ENCODE measurements around the gene PIMREG.
A peak's percentile ranks its signal among the peaks of the same experiment; 100 is the strongest.

The PIMREG gene

DNA sequence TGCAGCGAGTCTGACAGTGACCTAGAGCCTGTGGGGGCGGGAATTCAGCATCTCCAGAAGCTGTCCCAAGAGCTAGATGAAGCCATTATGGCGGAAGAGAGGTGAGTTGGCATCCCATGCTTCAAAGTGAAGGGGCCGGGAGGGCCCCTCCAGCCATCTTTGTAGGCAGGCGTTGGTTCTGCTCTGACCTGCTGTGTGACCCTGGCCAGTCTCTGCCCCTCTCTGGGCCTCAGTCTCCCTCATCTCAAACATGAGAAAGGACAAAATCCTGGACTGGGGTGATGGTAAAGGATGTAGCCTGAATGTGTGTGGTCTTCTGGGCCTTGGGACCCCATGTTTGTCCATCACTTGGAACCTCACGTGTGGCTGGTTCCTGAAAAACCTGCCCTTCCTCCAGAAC, 5.1 kb downstream of the PIMREG start:
- TF ChIP-seq, protein P1, sequence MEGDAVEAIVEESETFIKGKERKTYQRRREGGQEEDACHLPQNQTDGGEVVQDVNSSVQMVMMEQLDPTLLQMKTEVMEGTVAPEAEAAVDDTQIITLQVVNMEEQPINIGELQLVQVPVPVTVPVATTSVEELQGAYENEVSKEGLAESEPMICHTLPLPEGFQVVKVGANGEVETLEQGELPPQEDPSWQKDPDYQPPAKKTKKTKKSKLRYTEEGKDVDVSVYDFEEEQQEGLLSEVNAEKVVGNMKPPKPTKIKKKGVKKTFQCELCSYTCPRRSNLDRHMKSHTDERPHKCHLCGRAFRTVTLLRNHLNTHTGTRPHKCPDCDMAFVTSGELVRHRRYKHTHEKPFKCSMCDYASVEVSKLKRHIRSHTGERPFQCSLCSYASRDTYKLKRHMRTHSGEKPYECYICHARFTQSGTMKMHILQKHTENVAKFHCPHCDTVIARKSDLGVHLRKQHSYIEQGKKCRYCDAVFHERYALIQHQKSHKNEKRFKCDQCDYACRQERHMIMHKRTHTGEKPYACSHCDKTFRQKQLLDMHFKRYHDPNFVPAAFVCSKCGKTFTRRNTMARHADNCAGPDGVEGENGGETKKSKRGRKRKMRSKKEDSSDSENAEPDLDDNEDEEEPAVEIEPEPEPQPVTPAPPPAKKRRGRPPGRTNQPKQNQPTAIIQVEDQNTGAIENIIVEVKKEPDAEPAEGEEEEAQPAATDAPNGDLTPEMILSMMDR (IDR thresholded peaks at IDR 0.05; ENCODE audit: unreplicated experiment in 3 of 3) = no peak
- H3K9me3 Mint-ChIP-seq = no peaks in the 10 kb centered on the region
- no peak overlapping the region for H3K27ac Mint-ChIP-seq
- H3K36me3 Mint-ChIP-seq (ENCODE audit: low read depth) = peaks cover 17% of the 10 kb centered on the region
- peaks cover 14% of the 10 kb centered on the region for H3K27me3 Mint-ChIP-seq (ENCODE audit: low read depth)
- H3K4me1 Mint-ChIP-seq = peaks cover 55% of the 10 kb centered on the region
- H3K4me3 Mint-ChIP-seq = no peak overlapping the region

DNA sequence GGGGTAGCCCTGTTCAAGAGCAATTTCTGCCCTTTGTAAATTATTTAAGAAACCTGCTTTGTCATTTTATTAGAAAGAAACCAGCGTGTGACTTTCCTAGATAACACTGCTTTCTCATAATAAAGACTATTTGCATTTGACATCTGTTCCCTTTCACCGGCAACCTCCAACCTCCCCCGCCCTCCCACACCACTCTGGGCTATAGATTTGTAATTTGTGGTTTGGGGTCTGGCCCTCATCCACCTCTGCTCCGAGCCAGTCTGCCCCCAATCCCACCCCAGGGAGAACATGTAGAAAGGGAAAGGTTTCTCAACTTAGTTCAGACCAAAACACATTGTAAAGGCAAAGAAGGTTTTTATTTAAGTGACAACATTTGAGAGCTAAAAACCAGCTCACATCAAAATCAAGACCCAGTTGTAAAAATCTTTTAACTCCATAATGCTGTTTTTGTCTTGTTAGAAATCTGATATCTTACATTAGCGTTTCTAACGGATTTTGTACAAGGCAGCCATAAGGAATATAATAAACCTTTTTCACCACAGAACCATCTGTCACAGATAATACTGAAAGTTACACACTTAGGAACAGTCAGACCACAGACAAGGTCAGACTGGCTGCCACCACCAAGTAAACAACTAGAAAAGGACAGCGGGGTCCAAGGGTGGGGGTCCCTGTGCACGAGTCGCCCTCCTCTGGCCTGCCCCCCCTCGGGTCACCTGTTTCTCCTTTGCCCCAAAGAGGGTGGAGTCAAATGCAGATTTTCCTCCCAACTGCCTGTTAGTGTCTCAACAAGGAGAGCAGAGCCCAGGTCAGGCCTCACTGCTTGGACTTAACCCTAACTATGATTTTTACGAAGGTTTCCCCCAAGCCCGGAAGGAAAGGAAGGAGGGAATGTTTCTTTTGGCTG, 6.9 kb downstream of the PIMREG start:
- Mint-ChIP-seq H3K27ac (peak overlapping the region; percentile 31 to 65 (median 36)), H3K36me3 (ENCODE audit: low read depth) (peaks cover 9% of the 10 kb centered on the region), H3K4me3 (peak overlapping the region in 1 of 3 experiments; percentile 13), H3K27me3 (ENCODE audit: low read depth) (peaks cover 17% of the 10 kb centered on the region), H3K9me3 (no peaks in the 10 kb centered on the region), H3K4me1 (peaks cover 45% of the 10 kb centered on the region)
- TF ChIP-seq, protein P1 (IDR thresholded peaks at IDR 0.05; ENCODE audit: unreplicated experiment in 3 of 3) = no peak

DNA sequence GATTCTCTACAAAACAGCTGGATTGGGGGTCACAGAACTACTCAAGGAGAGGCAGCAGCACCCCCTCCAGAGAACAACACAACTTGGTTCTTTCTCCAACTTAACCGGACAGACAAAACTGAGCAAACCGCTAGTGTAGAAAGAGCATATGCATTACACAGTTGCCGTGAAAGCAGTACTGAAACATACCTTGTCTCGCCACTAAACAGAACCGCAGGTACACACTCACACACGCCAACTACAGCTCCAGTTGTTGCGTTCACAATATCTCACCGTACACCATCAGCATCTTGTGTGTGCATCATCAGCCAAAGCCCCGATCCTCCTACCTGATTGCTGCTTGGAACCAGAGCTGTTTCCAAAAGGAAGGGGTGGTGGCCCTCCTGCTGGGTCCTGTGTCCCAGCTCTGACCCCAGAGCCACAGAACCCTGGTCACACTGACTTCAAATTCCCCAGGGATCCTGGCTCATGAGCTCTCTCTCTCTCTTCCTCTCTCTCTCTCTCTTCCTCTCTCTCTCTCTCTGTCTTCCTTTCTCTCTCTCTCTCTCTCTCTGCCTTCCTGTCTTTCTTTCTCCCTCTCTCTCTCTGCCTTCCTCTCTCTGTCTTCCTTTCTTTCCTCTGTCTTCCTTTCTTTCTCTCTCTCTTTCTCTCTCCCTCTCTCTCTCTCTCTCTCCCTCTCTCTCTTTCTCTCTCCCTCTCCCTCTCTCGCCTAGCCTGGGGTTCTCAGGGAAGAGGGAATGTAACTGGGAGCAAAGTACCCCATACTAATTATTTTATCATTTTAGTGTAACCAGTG, 8.4 kb downstream of the PIMREG start:
- TF ChIP-seq, protein P1 (IDR thresholded peaks at IDR 0.05; ENCODE audit: unreplicated experiment in 3 of 3) = no peak
- Mint-ChIP-seq H3K27ac (peak overlapping the region; percentile 7 to 60 (median 32)), H3K36me3 (ENCODE audit: low read depth) (peaks cover 4% of the 10 kb centered on the region), H3K27me3 (ENCODE audit: low read depth) (peaks cover 27% of the 10 kb centered on the region), H3K9me3 (no peaks in the 10 kb centered on the region), H3K4me3 (peak overlapping the region in 1 of 3 experiments; percentile 12), H3K4me1 (peaks cover 57% of the 10 kb centered on the region)

DNA sequence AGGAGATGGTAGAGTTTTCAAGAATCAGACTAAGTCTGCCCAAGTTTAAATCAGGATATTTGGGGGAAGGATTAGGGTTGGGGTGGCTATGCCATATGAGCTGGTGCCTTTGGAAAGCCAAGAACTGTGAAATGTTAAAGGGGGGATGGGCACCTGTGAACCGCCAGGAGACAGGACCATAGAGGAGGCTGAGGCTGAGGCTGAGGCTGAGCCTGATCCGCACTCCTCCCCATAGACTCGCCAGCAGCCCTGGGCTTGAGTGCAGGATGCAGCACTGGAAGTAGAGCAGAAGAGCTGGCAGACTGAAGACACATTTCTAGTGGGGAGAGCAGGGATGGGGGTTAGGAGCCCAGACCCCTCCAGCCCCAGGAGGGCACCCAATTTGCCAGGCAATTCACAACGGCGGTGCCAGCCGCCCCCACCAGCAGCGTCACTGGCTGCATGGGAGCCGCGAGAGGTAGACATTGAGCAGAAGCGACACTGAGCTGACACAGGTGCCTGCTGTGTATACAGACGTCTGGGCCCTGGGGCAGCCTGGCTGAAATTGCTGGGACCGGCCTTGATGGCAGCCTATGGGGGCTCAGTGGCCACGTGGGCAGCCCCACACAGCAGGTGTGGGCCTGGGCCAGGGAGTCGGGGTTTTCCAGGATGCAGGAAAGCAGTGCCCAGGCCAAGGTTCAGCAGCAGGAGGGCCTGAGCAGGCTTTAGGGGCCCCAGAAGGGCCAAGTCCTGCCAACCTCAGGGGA, 9.2 kb downstream of the PIMREG start:
- peaks cover 57% of the 10 kb centered on the region for H3K4me1 Mint-ChIP-seq
- peak overlapping the region; percentile 7 to 51 (median 32) for H3K27ac Mint-ChIP-seq
- peaks cover 4% of the 10 kb centered on the region for H3K36me3 Mint-ChIP-seq (ENCODE audit: low read depth)
- no peaks in the 10 kb centered on the region for H3K9me3 Mint-ChIP-seq
- peaks cover 28% of the 10 kb centered on the region for H3K27me3 Mint-ChIP-seq (ENCODE audit: low read depth)
- TF ChIP-seq, protein P1 (IDR thresholded peaks at IDR 0.05; ENCODE audit: unreplicated experiment in 3 of 3) = no peak
- H3K4me3 Mint-ChIP-seq = peak overlapping the region in 2 of 3 experiments; percentile 50 to 57

DNA sequence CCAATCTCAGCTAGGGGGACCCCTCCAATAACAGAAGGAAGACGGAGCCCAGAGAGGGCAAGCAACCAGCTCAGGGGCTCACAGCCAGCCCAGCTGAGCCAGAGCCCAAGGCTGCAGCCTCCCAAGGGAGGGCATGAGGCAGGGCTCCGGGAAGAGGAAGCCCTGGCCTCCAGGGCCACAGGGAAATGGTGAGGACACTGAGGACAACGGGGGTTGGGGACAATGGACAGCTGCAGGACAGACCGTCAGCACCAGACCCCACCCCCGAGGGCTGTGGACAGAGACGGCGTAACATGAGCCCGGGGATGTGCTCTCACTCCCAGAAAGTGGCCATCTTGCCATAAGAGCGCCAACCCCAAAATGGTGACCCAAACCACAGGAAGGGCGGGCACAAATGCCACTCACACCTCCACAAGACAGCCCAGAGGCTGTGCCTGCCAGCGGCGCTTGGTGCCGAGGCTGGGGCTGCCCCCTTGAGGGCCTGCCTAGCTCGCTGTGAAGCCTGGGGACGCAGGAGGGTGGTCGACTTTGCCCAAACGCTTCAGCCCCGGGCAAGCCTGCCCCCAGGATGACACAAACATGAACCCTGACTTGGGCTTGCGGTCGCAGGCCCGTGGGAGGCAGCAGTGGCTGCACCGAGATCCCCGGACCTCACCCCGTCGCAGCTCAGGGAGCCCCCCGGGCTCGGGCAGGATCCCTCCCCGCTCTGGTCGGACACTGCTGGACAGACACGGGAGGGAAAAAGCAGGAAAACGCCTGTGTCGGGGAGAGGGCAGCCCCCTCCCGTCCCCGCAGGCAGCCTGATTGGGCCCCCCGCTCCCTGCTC, 10.5 kb downstream of the PIMREG start:
- Mint-ChIP-seq H3K27ac (no peak overlapping the region), H3K4me1 (peaks cover 57% of the 10 kb centered on the region), H3K9me3 (no peaks in the 10 kb centered on the region), H3K36me3 (ENCODE audit: low read depth) (peaks cover 4% of the 10 kb centered on the region), H3K27me3 (ENCODE audit: low read depth) (peaks cover 28% of the 10 kb centered on the region), H3K4me3 (peak overlapping the region in 1 of 3 experiments; percentile 46)
- TF ChIP-seq, protein P1 (IDR thresholded peaks at IDR 0.05; ENCODE audit: unreplicated experiment in 3 of 3) = no peak
